Astrocyte (in vitro differentiated cells and primary cell): ENCODE data around the gene OGFOD2. TPM values are rescaled to one million over a fixed set of nuclear protein-coding genes. Genes with fewer than 3 reads are reported as not detected.
A peak's percentile ranks its signal among the peaks of the same experiment; 100 is the strongest.

Experiments
- DNase-seq: peaks from one replicate; pipeline ENCODE4 v3.0.0-alpha.2; 2010; ENCODE audit warnings: low read depth
- FAIRE-seq: peaks from 2 replicates; lab custom pipeline; 2011; peaks lifted over from hg19 to GRCh38; lab: Jason Lieb, UNC
- H2AFZ ChIP-seq: 2 replicates; pipeline ENCODE4 v1.6.0; 2012; ENCODE audit warnings: low read depth, low read length, inconsistent platforms
- H3K27ac ChIP-seq: 2 replicates; pipeline ENCODE4 v1.5.1; 2011; ENCODE audit warnings: low read depth, low read length, inconsistent platforms
- H3K27me3 ChIP-seq: 2 replicates; pipeline ENCODE4 v1.6.0; 2011; ENCODE audit warnings: low read length, inconsistent platforms; ENCODE audit not compliant: insufficient read depth
- H3K36me3 ChIP-seq: 2 replicates; pipeline ENCODE4 v1.5.1; 2011; ENCODE audit warnings: low read length, inconsistent platforms; ENCODE audit not compliant: insufficient read depth
- H3K4me1 ChIP-seq: 2 replicates; pipeline ENCODE4 v1.5.1; 2011; ENCODE audit warnings: low read length, inconsistent platforms; ENCODE audit not compliant: insufficient read depth
- H3K4me2 ChIP-seq: 2 replicates; pipeline ENCODE4 v1.6.0; 2012; ENCODE audit warnings: low read length, inconsistent platforms
- H3K4me3 ChIP-seq: 2 replicates; pipeline ENCODE4 v1.5.1; 2011; ENCODE audit warnings: low read depth, mild to moderate bottlenecking, low read length, inconsistent platforms; ENCODE audit not compliant: insufficient read depth
- H3K79me2 ChIP-seq: 2 replicates; pipeline ENCODE4 v1.6.0; 2012; ENCODE audit warnings: mild to moderate bottlenecking, low read length, inconsistent platforms; ENCODE audit not compliant: insufficient read depth
- H3K9ac ChIP-seq: 2 replicates; pipeline ENCODE4 v1.6.0; 2012; ENCODE audit warnings: mild to moderate bottlenecking, low read length, inconsistent platforms
- H3K9me3 ChIP-seq: 2 replicates; pipeline ENCODE4 v1.5.1; 2012; ENCODE audit warnings: low read depth, mild to moderate bottlenecking, low read length, inconsistent platforms; ENCODE audit not compliant: insufficient read depth
- H4K20me1 ChIP-seq: 2 replicates; pipeline ENCODE4 v1.6.0; 2012; ENCODE audit warnings: low read length, inconsistent platforms; ENCODE audit not compliant: insufficient read depth
- H3K27ac Mint-ChIP-seq: one replicate; pipeline ENCODE4 v1.8.0; 2021; ENCODE audit warnings: mild to moderate bottlenecking, mixed read lengths; ENCODE audit not compliant: unreplicated experiment
- H3K27me3 Mint-ChIP-seq: one replicate; pipeline ENCODE4 v1.8.0; 2021; ENCODE audit warnings: low read depth, mixed read lengths; ENCODE audit not compliant: unreplicated experiment
- H3K36me3 Mint-ChIP-seq: one replicate; pipeline ENCODE4 v1.8.0; 2021; ENCODE audit warnings: low read depth, mixed read lengths; ENCODE audit not compliant: unreplicated experiment
- H3K4me1 Mint-ChIP-seq: one replicate; pipeline ENCODE4 v1.8.0; 2021; ENCODE audit warnings: low read depth, mixed read lengths; ENCODE audit not compliant: unreplicated experiment
- H3K4me3 Mint-ChIP-seq: one replicate; pipeline ENCODE4 v1.8.0; 2021; ENCODE audit warnings: mild to moderate bottlenecking, moderate library complexity, mixed read lengths; ENCODE audit not compliant: unreplicated experiment
- H3K9me3 Mint-ChIP-seq: one replicate; pipeline ENCODE4 v1.8.0; 2021; ENCODE audit warnings: mild to moderate bottlenecking, mixed read lengths; ENCODE audit not compliant: unreplicated experiment
- EZH2 ChIP-seq: IDR thresholded peaks from 2 replicates; pipeline ENCODE4 v1.6.1; 2012; ENCODE audit warnings: mild to moderate bottlenecking, low read length, inconsistent platforms; ENCODE audit not compliant: insufficient read depth
- total RNA-seq: library from RNA; stranded (reverse); gene quantifications from 2 replicates; pipeline ENCODE4 v1.2.1, GENCODE V29; 2021
- TF ChIP-seq, protein P1 (sequence below): IDR thresholded peaks from 2 replicates; pipeline ENCODE4 v1.5.1; 2011; ENCODE audit warnings: low read depth, mild to moderate bottlenecking, inconsistent platforms, low read length, moderate library complexity; ENCODE audit not compliant: insufficient read depth

The OGFOD2 gene
- total RNA-seq, 1 donor from 2014 or later = 13.3 TPM

DNA sequence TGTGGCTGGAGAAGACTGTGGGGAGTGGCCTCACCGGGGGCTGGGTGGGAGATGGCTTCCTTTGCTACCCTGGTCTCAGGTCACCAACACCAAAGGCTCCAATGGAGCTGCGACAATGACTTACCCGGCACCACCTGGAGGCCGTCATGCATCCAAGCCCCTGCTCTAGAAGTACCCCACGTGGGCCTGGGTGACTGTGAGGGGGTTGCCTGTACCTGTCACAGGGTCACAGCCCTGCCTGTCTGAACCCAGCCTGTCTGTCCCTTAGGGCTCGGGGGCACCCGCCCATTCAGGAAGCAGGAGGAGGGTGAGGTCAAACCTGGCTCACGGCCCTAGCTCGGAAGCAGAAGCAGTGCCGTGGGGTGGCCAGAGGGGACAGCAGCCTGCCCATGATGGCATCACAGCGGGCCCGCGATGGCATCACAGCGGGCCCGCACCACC lies 27.7 kb upstream of the OGFOD2 start:
- peak overlapping the region; percentile 98 for H3K27ac Mint-ChIP-seq
- Histone ChIP-seq H3K79me2 (no peaks in the 10 kb centered on the region), H3K9ac (peak overlapping the region; percentile 65), H3K4me3 (no peak overlapping the region), H4K20me1 (peaks cover 8% of the 10 kb centered on the region), H3K9me3 (no peaks in the 10 kb centered on the region), H3K4me2 (peak overlapping the region; percentile 61), H3K27ac (peak overlapping the region; percentile 83), H2AFZ (peak overlapping the region; percentile 2), H3K27me3 (no peaks in the 10 kb centered on the region), H3K36me3 (no peaks in the 10 kb centered on the region), H3K4me1 (peaks cover 45% of the 10 kb centered on the region)
- FAIRE-seq (no peak), DNase-seq (no peak)
- H3K4me3 Mint-ChIP-seq = peak overlapping the region; percentile 40
- H3K36me3 Mint-ChIP-seq = peaks cover 4% of the 10 kb centered on the region
- no peaks in the 10 kb centered on the region for H3K9me3 Mint-ChIP-seq
- TF ChIP-seq, protein P1, sequence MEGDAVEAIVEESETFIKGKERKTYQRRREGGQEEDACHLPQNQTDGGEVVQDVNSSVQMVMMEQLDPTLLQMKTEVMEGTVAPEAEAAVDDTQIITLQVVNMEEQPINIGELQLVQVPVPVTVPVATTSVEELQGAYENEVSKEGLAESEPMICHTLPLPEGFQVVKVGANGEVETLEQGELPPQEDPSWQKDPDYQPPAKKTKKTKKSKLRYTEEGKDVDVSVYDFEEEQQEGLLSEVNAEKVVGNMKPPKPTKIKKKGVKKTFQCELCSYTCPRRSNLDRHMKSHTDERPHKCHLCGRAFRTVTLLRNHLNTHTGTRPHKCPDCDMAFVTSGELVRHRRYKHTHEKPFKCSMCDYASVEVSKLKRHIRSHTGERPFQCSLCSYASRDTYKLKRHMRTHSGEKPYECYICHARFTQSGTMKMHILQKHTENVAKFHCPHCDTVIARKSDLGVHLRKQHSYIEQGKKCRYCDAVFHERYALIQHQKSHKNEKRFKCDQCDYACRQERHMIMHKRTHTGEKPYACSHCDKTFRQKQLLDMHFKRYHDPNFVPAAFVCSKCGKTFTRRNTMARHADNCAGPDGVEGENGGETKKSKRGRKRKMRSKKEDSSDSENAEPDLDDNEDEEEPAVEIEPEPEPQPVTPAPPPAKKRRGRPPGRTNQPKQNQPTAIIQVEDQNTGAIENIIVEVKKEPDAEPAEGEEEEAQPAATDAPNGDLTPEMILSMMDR = no peak
- no peak for TF ChIP-seq EZH2
- peaks cover 33% of the 10 kb centered on the region for H3K4me1 Mint-ChIP-seq
- no peaks in the 10 kb centered on the region for H3K27me3 Mint-ChIP-seq

DNA sequence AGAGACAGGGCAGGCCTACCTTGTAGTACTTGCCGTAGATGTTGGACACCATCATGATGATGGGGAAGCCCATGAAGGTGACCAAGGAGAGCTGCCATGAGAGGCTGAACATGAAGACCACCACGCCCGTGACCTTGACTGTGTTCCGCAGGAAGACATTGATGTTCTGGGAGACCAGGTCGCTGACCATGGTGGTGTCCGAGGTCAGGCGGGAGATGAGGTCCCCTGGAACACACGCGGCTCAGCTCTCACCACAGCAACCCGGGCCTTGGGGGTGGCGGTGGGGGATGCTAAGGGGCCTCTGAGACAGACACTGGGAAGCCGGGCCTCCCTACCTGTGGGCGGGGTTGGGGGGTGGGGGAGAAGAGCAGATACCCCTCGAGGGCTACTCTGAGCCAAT lies 26.4 kb upstream of the OGFOD2 start:
- FAIRE-seq = no peak
- Histone ChIP-seq H3K79me2 (no peaks in the 10 kb centered on the region), H3K9ac (no peak overlapping the region), H3K4me3 (no peak overlapping the region), H2AFZ (no peak overlapping the region), H3K27ac (no peak overlapping the region), H4K20me1 (peaks cover 14% of the 10 kb centered on the region), H3K4me1 (peaks cover 39% of the 10 kb centered on the region), H3K27me3 (no peaks in the 10 kb centered on the region), H3K9me3 (no peaks in the 10 kb centered on the region), H3K4me2 (no peak overlapping the region), H3K36me3 (no peaks in the 10 kb centered on the region)
- H3K4me3 Mint-ChIP-seq = no peak overlapping the region
- no peaks in the 10 kb centered on the region for H3K9me3 Mint-ChIP-seq
- H3K36me3 Mint-ChIP-seq = peaks cover 4% of the 10 kb centered on the region
- no peak for TF ChIP-seq EZH2
- TF ChIP-seq, protein P1 = no peak
- DNase-seq = no peak
- peaks cover 30% of the 10 kb centered on the region for H3K4me1 Mint-ChIP-seq
- no peak overlapping the region for H3K27ac Mint-ChIP-seq
- no peaks in the 10 kb centered on the region for H3K27me3 Mint-ChIP-seq

DNA sequence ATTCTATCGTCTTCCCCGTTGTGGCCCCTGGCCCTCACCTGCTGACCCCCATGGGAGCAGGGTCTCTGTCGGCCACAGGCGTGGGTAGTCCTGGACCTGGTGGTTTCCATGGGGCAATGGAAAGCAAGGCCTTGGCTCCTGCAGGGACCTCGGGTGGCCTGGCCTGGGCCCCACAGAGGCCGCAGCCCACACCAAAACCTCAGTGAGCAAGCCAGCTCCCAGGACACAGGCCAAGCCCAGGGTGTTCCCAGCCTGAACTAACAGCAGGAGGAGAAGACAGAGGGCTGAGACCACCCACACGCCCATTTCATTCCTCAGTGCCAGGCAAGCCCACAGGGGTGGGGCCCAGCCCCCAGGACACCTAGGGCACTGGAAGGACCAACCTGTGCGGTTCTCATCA lies 25.6 kb upstream of the OGFOD2 start:
- FAIRE-seq = no peak

More for the DNA sequence above, 25.6 kb upstream of the OGFOD2 start:
- no peak overlapping the region for H3K4me2 ChIP-seq
- H3K36me3 Mint-ChIP-seq = peaks cover 2% of the 10 kb centered on the region
- no peak for TF ChIP-seq EZH2
- TF ChIP-seq, protein P1 = no peak
- peaks cover 34% of the 10 kb centered on the region for H3K4me1 ChIP-seq
- H3K9me3 Mint-ChIP-seq = no peaks in the 10 kb centered on the region
- H3K36me3 ChIP-seq = no peaks in the 10 kb centered on the region
- no peaks in the 10 kb centered on the region for H3K79me2 ChIP-seq
- H3K4me3 Mint-ChIP-seq = no peak overlapping the region
- peaks cover 14% of the 10 kb centered on the region for H4K20me1 ChIP-seq
- no peak overlapping the region for H2AFZ ChIP-seq
- no peak for DNase-seq
- H3K9ac ChIP-seq = no peak overlapping the region
- H3K27me3 ChIP-seq = no peaks in the 10 kb centered on the region
- H3K4me3 ChIP-seq = no peak overlapping the region
- H3K27ac Mint-ChIP-seq = no peak overlapping the region
- H3K9me3 ChIP-seq = no peaks in the 10 kb centered on the region
- no peak overlapping the region for H3K27ac ChIP-seq
- H3K4me1 Mint-ChIP-seq = peaks cover 30% of the 10 kb centered on the region
- no peaks in the 10 kb centered on the region for H3K27me3 Mint-ChIP-seq
